22Rv1 (cell line): ENCODE measurements around the gene LAMA5.

Experiments used
- ZFX ChIP-seq: fragments of 450-650 bp; IDR thresholded peaks from 2 replicates; pipeline ENCODE4 v1.6.1; 2017; ENCODE audit warnings: antibody characterized with exemption, borderline replicate concordance
- TF ChIP-seq, protein P1 (sequence below): fragments of 450-650 bp; IDR thresholded peaks from 2 replicates; pipeline ENCODE4 v1.5.1; 2017; ENCODE audit warnings: mild to moderate bottlenecking

DNA sequence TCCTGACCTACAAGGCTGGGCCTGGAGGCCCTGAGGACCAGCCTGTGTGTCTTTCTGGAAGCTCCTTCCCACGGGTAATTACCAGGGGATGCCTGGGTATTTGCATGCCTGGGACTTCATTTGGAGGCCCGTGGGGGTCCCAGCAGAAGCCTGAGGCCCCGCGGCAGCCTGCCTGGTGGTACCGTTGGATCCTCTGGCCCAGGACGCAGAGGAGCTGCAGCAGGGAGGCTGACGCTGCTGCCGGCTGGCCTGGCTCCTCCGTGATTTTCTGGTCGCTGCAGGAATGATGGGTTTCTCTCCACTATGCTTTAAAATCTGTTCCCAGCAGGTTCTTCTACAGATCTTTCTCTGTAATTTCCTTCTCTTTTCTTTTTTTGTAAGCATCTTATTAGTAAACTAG is 33.4 kb upstream of the LAMA5 start:
- TF ChIP-seq, protein P1, sequence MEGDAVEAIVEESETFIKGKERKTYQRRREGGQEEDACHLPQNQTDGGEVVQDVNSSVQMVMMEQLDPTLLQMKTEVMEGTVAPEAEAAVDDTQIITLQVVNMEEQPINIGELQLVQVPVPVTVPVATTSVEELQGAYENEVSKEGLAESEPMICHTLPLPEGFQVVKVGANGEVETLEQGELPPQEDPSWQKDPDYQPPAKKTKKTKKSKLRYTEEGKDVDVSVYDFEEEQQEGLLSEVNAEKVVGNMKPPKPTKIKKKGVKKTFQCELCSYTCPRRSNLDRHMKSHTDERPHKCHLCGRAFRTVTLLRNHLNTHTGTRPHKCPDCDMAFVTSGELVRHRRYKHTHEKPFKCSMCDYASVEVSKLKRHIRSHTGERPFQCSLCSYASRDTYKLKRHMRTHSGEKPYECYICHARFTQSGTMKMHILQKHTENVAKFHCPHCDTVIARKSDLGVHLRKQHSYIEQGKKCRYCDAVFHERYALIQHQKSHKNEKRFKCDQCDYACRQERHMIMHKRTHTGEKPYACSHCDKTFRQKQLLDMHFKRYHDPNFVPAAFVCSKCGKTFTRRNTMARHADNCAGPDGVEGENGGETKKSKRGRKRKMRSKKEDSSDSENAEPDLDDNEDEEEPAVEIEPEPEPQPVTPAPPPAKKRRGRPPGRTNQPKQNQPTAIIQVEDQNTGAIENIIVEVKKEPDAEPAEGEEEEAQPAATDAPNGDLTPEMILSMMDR, result no peak
- no peak for TF ChIP-seq ZFX
